Mucosa of stomach (tissue), 1 donor: ENCODE data around the gene LRRC3.
"Not testable (repeated sequence)": the region's sequence is repeated elsewhere in the genome, so short reads cannot be mapped to it uniquely, and the experiment has no call there.

Experiments used
- H3K27me3 ChIP-seq: one replicate; pipeline ENCODE4 v1.7.0; 2013; ENCODE audit warnings: mild to moderate bottlenecking, low read length; ENCODE audit not compliant: control insufficient read depth, insufficient read depth
- H3K36me3 ChIP-seq: one replicate; pipeline ENCODE4 v1.7.0; 2013; ENCODE audit warnings: low read length; ENCODE audit not compliant: control insufficient read depth, insufficient read depth
- H3K4me1 ChIP-seq: one replicate; pipeline ENCODE4 v1.7.0; 2013; ENCODE audit warnings: mild to moderate bottlenecking, low read length; ENCODE audit not compliant: control insufficient read depth, insufficient read depth
- H3K4me3 ChIP-seq: one replicate; pipeline ENCODE4 v1.7.0; 2013; ENCODE audit warnings: low read length
- H3K9ac ChIP-seq: one replicate; pipeline ENCODE4 v1.7.0; 2013; ENCODE audit warnings: mild to moderate bottlenecking, low read length, moderate library complexity
- H3K9me3 ChIP-seq: one replicate; pipeline ENCODE4 v1.7.0; 2013; ENCODE audit warnings: mild to moderate bottlenecking, low read length, moderate library complexity; ENCODE audit not compliant: control insufficient read depth
- donor health status: Pancreatic carcinoma.

LRRC3 gene

DNA sequence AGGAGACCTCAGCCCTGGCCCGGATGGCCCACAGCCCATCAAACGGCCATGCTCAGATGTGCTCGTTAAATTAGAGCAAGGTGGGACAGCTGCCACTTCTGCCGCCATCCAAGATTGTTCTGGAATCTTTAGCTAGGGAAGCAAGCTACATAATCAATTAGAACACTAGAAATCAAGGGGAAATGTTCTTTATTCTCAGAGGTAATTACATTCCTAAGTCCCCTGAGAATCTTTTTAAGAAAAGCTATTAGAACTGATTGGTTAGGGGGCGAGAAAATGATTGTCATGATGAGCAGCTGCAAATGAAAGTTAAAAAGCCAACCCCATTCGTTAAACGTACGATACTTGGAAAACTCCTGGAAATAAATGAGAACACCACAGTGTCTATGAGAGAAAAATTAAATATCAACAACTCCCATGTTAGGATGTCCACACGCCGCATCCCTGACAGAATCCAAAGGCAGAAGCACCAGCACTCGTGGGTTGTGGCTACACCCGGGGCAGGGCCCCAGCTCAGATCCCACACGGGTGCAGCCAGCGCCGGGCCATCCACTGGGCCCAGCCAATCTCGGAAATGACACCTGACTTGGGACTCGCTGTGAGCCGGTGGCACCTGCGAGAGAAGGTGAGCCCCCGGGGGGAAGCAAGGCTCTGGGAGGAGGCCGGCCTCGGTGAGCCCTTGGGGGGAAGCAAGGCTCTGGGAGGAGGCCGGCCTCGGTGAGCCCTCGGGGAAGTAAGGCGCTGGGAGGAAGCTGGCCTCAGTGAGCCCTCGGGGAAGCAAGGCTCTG lies 47.1 kb downstream of the LRRC3 start:
- Histone ChIP-seq H3K9me3 (no peaks in the 10 kb centered on the region), H3K9ac (no peak overlapping the region), H3K27me3 (peaks cover 12% of the 10 kb centered on the region), H3K36me3 (no peaks in the 10 kb centered on the region), H3K4me3 (no peak overlapping the region), H3K4me1 (peaks cover 14% of the 10 kb centered on the region)

DNA sequence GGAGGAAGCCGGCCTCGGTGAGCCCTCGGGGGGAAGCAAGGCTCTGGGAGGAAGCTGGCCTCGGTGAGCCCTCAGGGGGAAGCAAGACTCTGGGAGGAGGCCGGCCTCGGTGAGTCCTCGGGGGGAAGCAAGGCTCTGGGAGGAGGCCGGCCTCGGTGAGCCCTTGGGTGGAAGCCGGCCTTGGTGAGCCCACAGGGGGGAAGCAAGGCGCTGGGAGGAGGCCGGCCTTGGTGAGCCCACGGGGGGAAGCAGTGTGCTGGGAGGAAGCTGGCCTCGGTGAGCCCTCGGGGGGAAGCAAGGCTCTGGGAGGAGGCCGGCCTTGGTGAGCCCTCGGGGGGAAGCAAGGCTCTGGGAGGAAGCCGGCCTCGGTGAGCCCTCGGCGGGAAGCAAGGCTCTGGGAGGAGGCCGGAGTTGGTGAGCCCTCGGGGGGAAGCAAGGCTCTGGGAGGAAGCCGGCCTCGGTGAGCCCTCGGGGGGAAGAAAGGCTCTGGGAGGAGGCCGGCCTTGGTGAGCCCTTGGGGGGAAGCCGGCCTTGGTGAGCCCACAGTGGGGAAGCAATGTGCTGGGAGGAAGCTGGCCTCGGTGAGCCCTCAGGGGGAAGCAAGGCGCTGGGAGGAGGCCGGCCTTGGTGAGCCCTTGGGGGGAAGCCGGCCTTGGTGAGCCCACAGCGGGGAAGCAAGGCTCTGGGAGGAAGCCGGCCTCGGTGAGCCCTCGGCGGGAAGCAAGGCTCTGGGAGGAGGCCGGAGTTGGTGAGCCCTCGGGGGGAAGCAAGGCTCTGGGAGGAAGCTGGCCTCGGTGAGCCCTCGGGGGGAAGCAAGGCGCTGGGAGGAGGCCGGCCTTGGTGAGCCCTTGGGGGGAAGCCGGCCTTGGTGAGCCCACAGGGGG lies 47.9 kb downstream of the LRRC3 start:
- H3K9me3 ChIP-seq, H3K4me3 ChIP-seq, H3K36me3 ChIP-seq, H3K9ac ChIP-seq: not testable (repeated sequence)
- peaks cover 14% of the 10 kb centered on the region for H3K27me3 ChIP-seq
- H3K4me1 ChIP-seq = peaks cover 10% of the 10 kb centered on the region

DNA sequence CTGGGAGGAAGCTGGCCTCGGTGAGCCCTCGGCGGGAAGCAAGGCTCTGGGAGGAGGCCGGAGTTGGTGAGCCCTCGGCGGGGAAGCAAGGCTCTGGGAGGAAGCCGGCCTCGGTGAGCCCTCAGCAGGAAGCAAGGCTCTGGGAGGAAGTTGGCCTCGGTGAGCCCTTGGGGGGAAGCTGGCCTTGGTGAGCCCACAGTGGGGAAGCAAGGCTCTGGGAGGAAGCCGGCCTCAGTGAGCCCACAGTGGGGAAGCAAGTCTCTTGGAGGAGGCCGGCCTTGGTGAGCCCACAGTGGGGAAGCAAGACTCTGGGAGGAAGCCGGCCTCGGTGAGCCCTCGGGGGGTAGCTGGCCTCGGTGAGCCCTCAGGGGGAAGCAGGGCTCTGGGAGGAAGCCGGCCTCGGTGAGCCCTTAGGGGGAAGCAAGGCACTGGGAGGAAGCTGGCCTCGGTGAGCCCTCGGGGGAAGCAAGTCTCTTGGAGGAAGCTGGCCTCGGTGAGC lies 48.6 kb downstream of the LRRC3 start:
- H3K9ac ChIP-seq = no peak overlapping the region
- peaks cover 5% of the 10 kb centered on the region for H3K4me1 ChIP-seq
- no peaks in the 10 kb centered on the region for H3K36me3 ChIP-seq
- peaks cover 20% of the 10 kb centered on the region for H3K27me3 ChIP-seq
- H3K9me3 ChIP-seq = no peaks in the 10 kb centered on the region
- H3K4me3 ChIP-seq = no peak overlapping the region

DNA sequence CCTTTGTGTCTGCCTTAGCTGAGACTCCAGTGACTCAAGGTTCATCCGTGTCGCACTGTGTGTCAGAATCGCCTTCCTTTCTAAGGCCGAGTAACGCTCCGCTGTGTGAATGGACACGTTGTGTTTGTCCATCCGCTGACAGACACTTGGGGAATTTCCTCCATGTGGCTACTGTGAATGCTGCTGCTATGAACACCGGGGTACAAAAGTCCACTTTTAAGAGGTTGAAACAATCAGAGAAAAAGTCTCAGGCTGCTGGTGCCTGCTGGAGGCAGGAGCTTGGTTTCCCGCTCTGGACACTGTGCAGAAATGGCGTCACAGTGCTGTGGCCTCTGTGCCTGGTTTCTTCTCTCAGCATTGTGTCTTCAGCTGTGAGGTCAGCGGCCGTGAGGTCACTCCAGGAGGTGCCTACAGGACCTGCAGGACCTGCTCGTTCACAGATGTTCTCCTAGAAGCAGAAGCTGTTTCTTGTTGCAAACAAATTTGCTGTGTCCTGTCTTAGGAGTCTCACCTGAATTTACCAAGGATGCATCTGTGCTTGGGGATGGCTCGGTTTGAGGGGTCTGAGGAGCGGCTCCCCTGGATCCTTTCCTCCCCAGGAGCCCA lies 50.5 kb downstream of the LRRC3 start:
- Histone ChIP-seq H3K4me1 (peaks cover 9% of the 10 kb centered on the region), H3K36me3 (no peaks in the 10 kb centered on the region), H3K27me3 (peaks cover 19% of the 10 kb centered on the region), H3K9me3 (no peaks in the 10 kb centered on the region), H3K4me3 (no peak overlapping the region), H3K9ac (no peak overlapping the region)

DNA sequence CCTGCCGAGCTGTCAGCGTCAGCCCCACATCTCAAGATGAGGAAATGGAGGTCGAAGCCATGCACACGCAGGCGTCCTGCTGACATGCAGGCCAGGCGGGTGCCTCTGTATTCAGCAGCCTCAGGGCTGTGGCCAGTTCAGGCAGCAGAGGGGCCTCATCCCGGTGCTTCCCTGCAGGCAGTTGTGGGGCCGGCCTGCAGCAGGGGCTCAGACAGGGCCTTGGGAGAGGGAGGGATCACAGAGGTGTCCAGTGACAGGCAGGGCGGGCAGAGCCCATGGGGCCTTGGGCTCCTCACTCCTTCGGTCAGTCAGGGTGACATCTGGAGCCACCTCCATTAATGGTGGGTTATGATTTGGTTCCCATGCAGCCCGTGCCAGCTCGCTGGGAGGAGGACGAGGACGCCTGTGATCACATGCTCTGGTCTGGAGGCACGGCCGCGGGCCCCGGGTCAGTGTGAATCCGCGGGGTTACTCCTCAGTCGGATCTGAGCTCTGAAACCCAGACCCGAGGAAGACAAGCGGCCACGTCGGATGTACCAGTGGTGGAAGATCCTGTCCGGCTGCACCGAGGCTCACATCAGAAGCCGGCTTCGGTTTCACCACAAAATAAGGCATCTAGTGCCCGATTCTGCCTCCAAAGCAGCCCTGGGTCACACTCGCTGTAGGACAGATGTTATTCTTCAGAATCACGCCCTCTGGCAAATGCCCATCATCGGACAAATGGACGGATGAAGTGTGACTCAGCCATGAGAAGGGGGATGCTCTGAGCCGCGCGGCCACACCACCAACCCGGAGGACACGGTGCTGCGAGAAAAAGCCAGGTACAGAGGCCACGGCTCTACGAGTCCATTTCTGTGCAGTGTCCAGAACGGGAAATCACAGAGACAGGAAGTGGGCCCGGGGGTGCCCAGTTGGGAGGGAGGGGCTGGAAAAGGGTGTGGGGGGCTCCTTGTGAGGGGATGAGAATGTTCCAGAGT lies 51.3 kb downstream of the LRRC3 start:
- Histone ChIP-seq H3K9me3 (no peaks in the 10 kb centered on the region), H3K27me3 (peaks cover 19% of the 10 kb centered on the region), H3K4me1 (peaks cover 10% of the 10 kb centered on the region), H3K36me3 (no peaks in the 10 kb centered on the region), H3K4me3 (no peak overlapping the region), H3K9ac (no peak overlapping the region)

GRCh38 chr21:44507673-44508425 lies 52.5 kb downstream of the LRRC3 start:
- no peaks in the 10 kb centered on the region for H3K36me3 ChIP-seq
- H3K4me3 ChIP-seq = no peak overlapping the region
- peaks cover 10% of the 10 kb centered on the region for H3K4me1 ChIP-seq
- H3K27me3 ChIP-seq = peaks cover 19% of the 10 kb centered on the region
- no peak overlapping the region for H3K9ac ChIP-seq
- no peaks in the 10 kb centered on the region for H3K9me3 ChIP-seq

GRCh38 chr21:44508426-44508710 lies 53.1 kb downstream of the LRRC3 start:
- Histone ChIP-seq H3K27me3 (peaks cover 19% of the 10 kb centered on the region), H3K4me3 (no peak overlapping the region), H3K4me1 (peaks cover 10% of the 10 kb centered on the region), H3K36me3 (no peaks in the 10 kb centered on the region), H3K9me3 (no peaks in the 10 kb centered on the region), H3K9ac (no peak overlapping the region)

GRCh38 chr21:44508711-44509445 lies 53.6 kb downstream of the LRRC3 start:
- Histone ChIP-seq H3K9ac (no peak overlapping the region), H3K4me1 (peaks cover 10% of the 10 kb centered on the region), H3K4me3 (no peak overlapping the region), H3K36me3 (no peaks in the 10 kb centered on the region), H3K9me3 (no peaks in the 10 kb centered on the region), H3K27me3 (peaks cover 19% of the 10 kb centered on the region)

- Histone ChIP-seq H3K27me3 (peaks cover 19% of the 10 kb centered on the region), H3K36me3 (no peaks in the 10 kb centered on the region), H3K4me3 (no peak overlapping the region), H3K4me1 (peaks cover 10% of the 10 kb centered on the region), H3K9me3 (no peaks in the 10 kb centered on the region), H3K9ac (no peak overlapping the region)
Observed at GRCh38 chr21:44509539-44509938, 54.2 kb downstream of the LRRC3 start.

- H3K27me3 ChIP-seq = peaks cover 19% of the 10 kb centered on the region
- peaks cover 10% of the 10 kb centered on the region for H3K4me1 ChIP-seq
- no peaks in the 10 kb centered on the region for H3K9me3 ChIP-seq
- H3K4me3 ChIP-seq = no peak overlapping the region
- H3K36me3 ChIP-seq = no peaks in the 10 kb centered on the region
- no peak overlapping the region for H3K9ac ChIP-seq
Observed at GRCh38 chr21:44510109-44510507, 54.8 kb downstream of the LRRC3 start.
